ENCODE data around the gene TEKT2.

DNA sequence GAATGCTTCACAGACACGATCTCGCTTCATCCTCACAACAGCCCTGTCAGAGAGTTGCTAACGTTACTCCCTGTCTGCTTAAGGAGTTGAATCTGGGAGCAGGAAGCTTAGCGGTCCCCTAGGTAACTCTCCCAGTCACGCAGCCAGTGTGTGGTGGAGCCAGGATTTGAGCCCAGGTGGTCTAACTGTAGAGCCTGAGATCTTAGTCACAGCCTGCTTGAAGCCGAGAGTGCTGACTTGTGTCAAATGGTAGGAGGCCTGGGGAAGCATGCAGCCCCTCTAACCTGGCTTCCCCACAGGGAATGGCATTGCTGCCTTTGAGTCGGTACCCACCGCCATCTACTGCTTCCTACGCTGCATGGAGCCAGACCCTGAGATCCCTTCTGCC, 8.9 kb downstream of the TEKT2 start:
- TF ChIP-seq, protein P1, sequence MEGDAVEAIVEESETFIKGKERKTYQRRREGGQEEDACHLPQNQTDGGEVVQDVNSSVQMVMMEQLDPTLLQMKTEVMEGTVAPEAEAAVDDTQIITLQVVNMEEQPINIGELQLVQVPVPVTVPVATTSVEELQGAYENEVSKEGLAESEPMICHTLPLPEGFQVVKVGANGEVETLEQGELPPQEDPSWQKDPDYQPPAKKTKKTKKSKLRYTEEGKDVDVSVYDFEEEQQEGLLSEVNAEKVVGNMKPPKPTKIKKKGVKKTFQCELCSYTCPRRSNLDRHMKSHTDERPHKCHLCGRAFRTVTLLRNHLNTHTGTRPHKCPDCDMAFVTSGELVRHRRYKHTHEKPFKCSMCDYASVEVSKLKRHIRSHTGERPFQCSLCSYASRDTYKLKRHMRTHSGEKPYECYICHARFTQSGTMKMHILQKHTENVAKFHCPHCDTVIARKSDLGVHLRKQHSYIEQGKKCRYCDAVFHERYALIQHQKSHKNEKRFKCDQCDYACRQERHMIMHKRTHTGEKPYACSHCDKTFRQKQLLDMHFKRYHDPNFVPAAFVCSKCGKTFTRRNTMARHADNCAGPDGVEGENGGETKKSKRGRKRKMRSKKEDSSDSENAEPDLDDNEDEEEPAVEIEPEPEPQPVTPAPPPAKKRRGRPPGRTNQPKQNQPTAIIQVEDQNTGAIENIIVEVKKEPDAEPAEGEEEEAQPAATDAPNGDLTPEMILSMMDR (conservative IDR thresholded peaks at IDR 0.05; ENCODE audit: low read depth, low read length) = no peak
- TF ChIP-seq EZH2 (IDR thresholded peaks at IDR 0.05; ENCODE audit: low read length, unreplicated experiment) (no peak), EZH2phosphoT487 (IDR thresholded peaks at IDR 0.05; ENCODE audit: borderline replicate concordance, low read length) (no peak)

All from PC-3 (cell line).